ENCODE data around the gene EGR1.

DNA sequence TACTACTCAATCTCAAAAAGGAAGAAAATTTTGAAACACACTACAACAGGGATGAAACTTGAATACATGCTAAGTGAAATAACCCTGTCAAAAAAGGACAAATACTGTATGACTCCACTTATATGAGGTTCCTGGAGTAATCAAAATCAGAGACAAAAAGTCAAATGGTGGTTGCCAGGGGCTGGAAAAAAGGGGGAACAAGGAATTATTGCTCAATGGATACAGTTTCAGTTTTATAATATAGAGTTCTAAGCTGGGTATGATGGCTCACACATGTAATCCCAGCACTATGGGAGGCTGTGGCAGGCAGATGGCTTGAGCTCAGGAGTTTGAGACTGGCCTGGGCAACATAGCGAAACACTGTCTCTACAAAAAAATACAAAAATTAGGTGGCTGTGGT lies 48.7 kb downstream of the EGR1 start:
- TF ChIP-seq, protein P1, sequence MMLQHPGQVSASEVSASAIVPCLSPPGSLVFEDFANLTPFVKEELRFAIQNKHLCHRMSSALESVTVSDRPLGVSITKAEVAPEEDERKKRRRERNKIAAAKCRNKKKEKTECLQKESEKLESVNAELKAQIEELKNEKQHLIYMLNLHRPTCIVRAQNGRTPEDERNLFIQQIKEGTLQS (IDR thresholded peaks at IDR 0.05): no peak
- TF ChIP-seq, protein P2, sequence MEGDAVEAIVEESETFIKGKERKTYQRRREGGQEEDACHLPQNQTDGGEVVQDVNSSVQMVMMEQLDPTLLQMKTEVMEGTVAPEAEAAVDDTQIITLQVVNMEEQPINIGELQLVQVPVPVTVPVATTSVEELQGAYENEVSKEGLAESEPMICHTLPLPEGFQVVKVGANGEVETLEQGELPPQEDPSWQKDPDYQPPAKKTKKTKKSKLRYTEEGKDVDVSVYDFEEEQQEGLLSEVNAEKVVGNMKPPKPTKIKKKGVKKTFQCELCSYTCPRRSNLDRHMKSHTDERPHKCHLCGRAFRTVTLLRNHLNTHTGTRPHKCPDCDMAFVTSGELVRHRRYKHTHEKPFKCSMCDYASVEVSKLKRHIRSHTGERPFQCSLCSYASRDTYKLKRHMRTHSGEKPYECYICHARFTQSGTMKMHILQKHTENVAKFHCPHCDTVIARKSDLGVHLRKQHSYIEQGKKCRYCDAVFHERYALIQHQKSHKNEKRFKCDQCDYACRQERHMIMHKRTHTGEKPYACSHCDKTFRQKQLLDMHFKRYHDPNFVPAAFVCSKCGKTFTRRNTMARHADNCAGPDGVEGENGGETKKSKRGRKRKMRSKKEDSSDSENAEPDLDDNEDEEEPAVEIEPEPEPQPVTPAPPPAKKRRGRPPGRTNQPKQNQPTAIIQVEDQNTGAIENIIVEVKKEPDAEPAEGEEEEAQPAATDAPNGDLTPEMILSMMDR (IDR thresholded peaks at IDR 0.05; ENCODE audit: low read depth, low read length, missing input control): no peak
- TF ChIP-seq JUND (IDR thresholded peaks at IDR 0.05) (no peak), GABPA (IDR thresholded peaks at IDR 0.05 in 1 of 2, conservative IDR thresholded peaks at IDR 0.05 in 1 of 2) (no peak), TAF1 (conservative IDR thresholded peaks at IDR 0.05) (no peak), RAD21 (IDR thresholded peaks at IDR 0.05) (no peak), SP1 (IDR thresholded peaks at IDR 0.05) (no peak), HNF4A (conservative IDR thresholded peaks at IDR 0.05) (no peak), EGR1 (IDR thresholded peaks at IDR 0.05; ENCODE audit: low read depth in 2 of 2) (no peak), FOXA1 (IDR thresholded peaks at IDR 0.05) (no peak), YY1 (IDR thresholded peaks at IDR 0.05) (no peak)
- TF ChIP-seq, protein P3, sequence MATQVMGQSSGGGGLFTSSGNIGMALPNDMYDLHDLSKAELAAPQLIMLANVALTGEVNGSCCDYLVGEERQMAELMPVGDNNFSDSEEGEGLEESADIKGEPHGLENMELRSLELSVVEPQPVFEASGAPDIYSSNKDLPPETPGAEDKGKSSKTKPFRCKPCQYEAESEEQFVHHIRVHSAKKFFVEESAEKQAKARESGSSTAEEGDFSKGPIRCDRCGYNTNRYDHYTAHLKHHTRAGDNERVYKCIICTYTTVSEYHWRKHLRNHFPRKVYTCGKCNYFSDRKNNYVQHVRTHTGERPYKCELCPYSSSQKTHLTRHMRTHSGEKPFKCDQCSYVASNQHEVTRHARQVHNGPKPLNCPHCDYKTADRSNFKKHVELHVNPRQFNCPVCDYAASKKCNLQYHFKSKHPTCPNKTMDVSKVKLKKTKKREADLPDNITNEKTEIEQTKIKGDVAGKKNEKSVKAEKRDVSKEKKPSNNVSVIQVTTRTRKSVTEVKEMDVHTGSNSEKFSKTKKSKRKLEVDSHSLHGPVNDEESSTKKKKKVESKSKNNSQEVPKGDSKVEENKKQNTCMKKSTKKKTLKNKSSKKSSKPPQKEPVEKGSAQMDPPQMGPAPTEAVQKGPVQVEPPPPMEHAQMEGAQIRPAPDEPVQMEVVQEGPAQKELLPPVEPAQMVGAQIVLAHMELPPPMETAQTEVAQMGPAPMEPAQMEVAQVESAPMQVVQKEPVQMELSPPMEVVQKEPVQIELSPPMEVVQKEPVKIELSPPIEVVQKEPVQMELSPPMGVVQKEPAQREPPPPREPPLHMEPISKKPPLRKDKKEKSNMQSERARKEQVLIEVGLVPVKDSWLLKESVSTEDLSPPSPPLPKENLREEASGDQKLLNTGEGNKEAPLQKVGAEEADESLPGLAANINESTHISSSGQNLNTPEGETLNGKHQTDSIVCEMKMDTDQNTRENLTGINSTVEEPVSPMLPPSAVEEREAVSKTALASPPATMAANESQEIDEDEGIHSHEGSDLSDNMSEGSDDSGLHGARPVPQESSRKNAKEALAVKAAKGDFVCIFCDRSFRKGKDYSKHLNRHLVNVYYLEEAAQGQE (IDR thresholded peaks at IDR 0.05): no peak
- TF ChIP-seq, protein P4, sequence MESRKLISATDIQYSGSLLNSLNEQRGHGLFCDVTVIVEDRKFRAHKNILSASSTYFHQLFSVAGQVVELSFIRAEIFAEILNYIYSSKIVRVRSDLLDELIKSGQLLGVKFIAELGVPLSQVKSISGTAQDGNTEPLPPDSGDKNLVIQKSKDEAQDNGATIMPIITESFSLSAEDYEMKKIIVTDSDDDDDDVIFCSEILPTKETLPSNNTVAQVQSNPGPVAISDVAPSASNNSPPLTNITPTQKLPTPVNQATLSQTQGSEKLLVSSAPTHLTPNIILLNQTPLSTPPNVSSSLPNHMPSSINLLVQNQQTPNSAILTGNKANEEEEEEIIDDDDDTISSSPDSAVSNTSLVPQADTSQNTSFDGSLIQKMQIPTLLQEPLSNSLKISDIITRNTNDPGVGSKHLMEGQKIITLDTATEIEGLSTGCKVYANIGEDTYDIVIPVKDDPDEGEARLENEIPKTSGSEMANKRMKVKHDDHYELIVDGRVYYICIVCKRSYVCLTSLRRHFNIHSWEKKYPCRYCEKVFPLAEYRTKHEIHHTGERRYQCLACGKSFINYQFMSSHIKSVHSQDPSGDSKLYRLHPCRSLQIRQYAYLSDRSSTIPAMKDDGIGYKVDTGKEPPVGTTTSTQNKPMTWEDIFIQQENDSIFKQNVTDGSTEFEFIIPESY (IDR thresholded peaks at IDR 0.05): no peak
- TF ChIP-seq, protein P5, sequence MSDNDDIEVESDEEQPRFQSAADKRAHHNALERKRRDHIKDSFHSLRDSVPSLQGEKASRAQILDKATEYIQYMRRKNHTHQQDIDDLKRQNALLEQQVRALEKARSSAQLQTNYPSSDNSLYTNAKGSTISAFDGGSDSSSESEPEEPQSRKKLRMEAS (IDR thresholded peaks at IDR 0.05): no peak
